GM12864 (cell line): ENCODE results near the gene ZNF24.

Source experiments
- DNase-seq: peaks from one replicate; pipeline ENCODE4 v3.0.0-alpha.2; 2011; ENCODE audit warnings: low read depth
- H3K4me3 ChIP-seq: 2 replicates; pipeline ENCODE4 v1.5.1; 2011; ENCODE audit warnings: mild to moderate bottlenecking, low read depth, low read length, control low read depth
- TF ChIP-seq, protein P1 (sequence below): IDR thresholded peaks from 2 replicates; pipeline ENCODE4 v1.5.1; 2011; ENCODE audit warnings: low read depth, mild to moderate bottlenecking, moderate library complexity, low read length, control low read depth, inconsistent platforms; ENCODE audit errors: missing control alignments

ZNF24 gene

DNA sequence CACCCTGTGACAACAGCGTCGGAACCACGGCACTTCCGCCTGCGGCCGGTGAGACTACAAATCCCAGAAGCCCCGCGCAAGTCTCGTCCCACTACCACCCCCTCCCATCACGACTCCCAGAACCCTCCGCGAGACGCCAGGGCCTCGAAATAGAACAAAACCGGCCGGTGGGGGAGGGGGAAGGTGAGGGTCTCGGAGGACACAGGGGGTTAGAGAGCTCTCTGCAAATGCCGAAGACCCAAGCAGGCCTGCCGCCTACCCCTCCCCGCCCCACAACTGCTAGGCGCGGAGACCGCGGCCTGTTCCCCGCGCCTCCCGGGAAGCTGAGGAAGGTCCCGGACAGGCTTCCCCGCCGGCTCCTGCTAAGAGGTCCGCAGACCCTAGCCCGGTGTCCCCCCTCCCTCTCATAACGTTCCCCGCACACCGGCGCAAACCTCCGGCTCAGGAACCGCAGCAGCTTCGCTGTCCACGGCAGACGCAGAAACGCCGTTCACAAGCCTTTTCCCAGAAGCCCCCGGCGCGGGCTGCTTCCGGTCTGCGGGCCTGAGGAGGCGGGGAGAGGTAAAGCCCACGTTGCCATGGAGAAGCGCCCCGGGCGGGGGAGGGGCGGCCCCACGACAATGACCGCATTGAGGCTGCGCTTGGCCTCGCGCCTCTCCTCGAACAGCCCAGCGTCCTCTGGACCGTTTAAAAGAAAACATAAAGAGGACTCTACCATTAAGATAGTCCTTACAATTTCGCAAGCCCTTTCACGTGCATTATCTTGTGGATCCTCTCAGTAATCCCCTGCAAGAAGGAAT, at the start of gene ZNF24:
ZNF24 (minus strand) TSS at position 485 of the 800 bp plus-strand sequence. CDS start 3,770 bp downstream, outside the sequence.
- peak; percentile 76 for DNase-seq
- H3K4me3 ChIP-seq: peak within 1 kb of the TSS; percentile 96

DNA sequence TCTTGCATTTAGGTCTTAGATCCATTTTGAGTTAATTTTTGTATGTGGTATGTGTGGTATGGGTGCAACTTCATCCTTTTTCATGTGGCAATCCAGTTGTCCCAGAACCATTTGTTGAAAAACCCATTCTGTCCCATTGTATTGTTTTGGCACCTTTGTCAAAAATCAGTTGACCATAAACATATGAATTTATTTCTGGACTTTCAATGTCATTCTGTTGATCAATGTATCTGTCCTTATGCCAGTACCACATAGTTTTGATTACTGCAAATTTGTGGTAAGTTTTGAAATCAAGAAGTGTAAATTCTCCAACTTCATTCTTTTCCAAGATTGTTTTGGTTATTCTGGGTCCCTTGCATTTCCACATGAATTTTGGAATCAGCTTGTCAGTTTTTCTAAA, 49.5 kb upstream of the ZNF24 start:
- H3K4me3 ChIP-seq: no peak overlapping the region
- DNase-seq: no peak
- TF ChIP-seq, protein P1, sequence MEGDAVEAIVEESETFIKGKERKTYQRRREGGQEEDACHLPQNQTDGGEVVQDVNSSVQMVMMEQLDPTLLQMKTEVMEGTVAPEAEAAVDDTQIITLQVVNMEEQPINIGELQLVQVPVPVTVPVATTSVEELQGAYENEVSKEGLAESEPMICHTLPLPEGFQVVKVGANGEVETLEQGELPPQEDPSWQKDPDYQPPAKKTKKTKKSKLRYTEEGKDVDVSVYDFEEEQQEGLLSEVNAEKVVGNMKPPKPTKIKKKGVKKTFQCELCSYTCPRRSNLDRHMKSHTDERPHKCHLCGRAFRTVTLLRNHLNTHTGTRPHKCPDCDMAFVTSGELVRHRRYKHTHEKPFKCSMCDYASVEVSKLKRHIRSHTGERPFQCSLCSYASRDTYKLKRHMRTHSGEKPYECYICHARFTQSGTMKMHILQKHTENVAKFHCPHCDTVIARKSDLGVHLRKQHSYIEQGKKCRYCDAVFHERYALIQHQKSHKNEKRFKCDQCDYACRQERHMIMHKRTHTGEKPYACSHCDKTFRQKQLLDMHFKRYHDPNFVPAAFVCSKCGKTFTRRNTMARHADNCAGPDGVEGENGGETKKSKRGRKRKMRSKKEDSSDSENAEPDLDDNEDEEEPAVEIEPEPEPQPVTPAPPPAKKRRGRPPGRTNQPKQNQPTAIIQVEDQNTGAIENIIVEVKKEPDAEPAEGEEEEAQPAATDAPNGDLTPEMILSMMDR: no peak

More for the DNA sequence above, at the start of gene ZNF24:
- TF ChIP-seq, protein P1: no peak

DNA sequence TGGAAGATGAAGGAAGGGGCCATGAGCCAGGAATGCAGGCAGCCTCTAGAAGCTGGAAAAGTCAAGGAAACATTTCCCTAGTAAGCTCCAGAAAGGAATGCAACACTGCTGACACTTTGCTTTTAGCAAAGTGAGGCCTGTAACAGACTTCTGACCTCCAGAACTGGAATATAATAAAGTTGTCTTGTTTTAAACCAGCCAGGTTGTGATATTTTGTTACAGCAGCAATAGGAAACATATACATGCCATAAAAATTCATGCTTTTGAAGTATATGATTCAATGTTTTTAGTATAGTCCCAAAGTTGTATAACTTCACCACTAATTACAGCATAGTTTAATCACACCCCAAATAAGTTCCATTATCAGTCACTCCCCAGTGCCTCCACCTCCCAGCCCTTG, 48.2 kb upstream of the ZNF24 start:
- TF ChIP-seq, protein P1: no peak
- DNase-seq: no peak
- no peak overlapping the region for H3K4me3 ChIP-seq

DNA sequence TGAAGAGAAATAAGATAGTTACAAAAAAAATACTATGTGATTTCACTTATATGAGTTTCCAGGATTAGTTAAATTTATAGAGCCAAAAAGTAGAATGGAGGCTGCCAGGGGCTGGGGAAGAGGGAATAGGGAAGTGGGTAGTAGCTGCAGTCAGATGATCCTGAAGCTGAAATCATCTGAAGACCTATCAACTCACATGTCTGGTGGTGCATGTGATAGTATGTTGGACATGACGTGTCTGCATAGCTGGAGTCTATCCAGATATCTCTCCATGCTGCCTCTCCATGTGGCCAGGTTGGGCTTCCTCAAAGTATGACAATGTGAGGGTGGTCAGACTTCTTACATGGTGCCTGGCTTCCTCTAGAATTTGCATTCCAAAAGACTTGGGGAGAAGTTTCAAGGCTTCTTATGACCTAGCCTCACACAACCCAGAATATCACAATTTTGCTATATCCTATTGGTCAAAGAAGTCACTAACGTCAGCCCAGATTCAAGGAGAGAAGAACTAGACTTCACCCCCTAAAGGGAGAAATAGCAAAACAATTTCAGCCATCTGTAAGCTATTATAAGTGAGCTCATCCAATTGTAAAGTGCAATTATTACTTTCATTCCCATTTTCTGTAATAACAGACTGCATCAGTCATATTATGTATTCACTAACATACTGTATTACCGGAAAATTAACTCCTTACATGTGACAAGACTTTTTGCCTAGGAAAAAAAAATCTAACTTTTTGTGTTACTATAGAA, 46.9 kb upstream of the ZNF24 start:
- DNase-seq: no peak
- H3K4me3 ChIP-seq: no peak overlapping the region
- TF ChIP-seq, protein P1: no peak

DNA sequence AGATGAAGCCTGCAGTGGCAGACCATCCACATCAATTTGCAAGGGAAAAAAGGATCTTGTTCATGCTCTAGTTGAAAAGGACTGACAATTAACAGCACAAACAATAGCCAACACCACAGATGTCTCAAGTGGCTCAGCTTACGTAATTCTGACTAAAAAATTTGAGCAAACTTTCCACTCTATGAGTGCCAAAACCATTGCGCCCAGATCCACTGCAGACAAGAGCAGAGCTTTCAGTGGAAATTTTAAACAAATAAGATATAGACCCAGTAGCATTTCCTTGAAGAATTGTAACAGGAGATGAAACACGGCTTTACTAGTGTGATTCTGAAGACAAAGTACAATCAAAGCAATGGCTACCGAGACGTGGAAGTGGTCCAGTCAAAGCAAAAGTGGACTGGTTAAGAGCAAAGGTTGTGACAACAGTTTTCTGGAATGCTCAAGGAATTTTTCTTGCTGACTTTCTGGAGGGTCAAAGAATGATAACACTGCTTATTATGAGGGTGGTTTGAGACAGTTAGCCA, 44.9 kb upstream of the ZNF24 start:
- no peak for DNase-seq
- H3K4me3 ChIP-seq: no peak overlapping the region
- TF ChIP-seq, protein P1: no peak

DNA sequence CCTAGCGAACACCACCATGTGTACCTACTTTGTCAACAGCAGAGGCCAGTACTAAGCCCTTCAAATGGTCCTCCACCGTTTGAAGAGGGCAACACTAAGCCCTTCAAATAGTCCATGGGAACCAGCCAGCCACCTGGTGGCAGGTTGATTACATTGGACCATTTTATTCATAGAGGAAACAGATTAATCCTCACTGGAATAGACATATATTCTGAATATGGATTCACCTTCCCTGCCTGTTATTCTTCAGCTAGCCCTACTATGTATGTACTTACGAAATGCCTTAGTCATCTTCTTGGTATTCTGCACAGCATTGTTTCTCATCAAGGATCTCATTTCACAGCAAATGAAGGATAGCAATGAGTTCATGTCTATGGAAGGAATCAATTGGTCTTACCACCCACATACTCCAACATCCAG, 42.9 kb upstream of the ZNF24 start:
- TF ChIP-seq, protein P1: peak; percentile 16
- DNase-seq: no peak

More for the DNA sequence above, 42.9 kb upstream of the ZNF24 start:
- H3K4me3 ChIP-seq: no peak overlapping the region
